K562 (cell line): ENCODE data around the gene POLR3K. TPM values are rescaled to one million over a fixed set of nuclear protein-coding genes. Genes with fewer than 3 reads are reported as not detected.
A peak's percentile ranks its signal among the peaks of the same experiment; 100 is the strongest.

Source experiments
- DEAF1 ChIP-seq: fragments of 450-650 bp; formaldehyde crosslinking; IDR thresholded peaks from 2 replicates; pipeline ENCODE4 v1.4.0; 2020; ENCODE audit warnings: mild to moderate bottlenecking, moderate library complexity
- EP400 ChIP-seq: fragments of 450-650 bp; IDR thresholded peaks from 2 replicates; pipeline ENCODE4 v1.6.1; 2017; ENCODE audit warnings: antibody characterized with exemption, mild to moderate bottlenecking, moderate library complexity
- GABPA ChIP-seq: fragments of 200-800 bp; sonication (Bioruptor generic); conservative IDR thresholded peaks from 2 replicates; pipeline ENCODE4 v1.6.1; 2016; ENCODE audit warnings: low read depth, missing genetic modification characterization, missing compliant biosample characterization
- HINFP ChIP-seq: fragments of 450-650 bp; conservative IDR thresholded peaks from 2 replicates; pipeline ENCODE4 v1.6.1; 2016; ENCODE audit warnings: missing genetic modification characterization, low read depth, mild to moderate bottlenecking, control low read depth, missing compliant biosample characterization
- HMGN3 ChIP-seq: IDR thresholded peaks from 2 replicates; pipeline ENCODE4 v1.6.1; 2011; ENCODE audit warnings: borderline replicate concordance, low read depth, mild to moderate bottlenecking, mixed read lengths, low read length; ENCODE audit not compliant: insufficient read length; ENCODE audit errors: extremely low read depth
- JUND ChIP-seq, 2 experiments: IDR thresholded peaks; 2 replicates in 1 of 2; 3 replicates in 1 of 2; pipeline ENCODE4 v1.6.1; 2011; ENCODE audit warnings: borderline replicate concordance in 2 of 2, low read depth in 2 of 2, low read length in 2 of 2, improper control_type of control experiment in 1 of 2, missing biosample characterization in 1 of 2, missing genetic modification characterization in 1 of 2, missing genetic modification reagents in 1 of 2
- NR2C2 ChIP-seq, 2 experiments: fragments of 200-800 bp in 1 of 2; sonication (Bioruptor generic) in 1 of 2; sonication (generic) in 1 of 2; formaldehyde crosslinking in 1 of 2; IDR thresholded peaks; 2 replicates each; pipeline versions ENCODE4 v1.6.1 to v1.8.0; 2016 to 2022; ENCODE audit warnings: mild to moderate bottlenecking in 1 of 2, missing compliant biosample characterization in 1 of 2, missing genetic modification characterization in 1 of 2, missing genetic modification reagents in 1 of 2
- NR2F6 ChIP-seq: fragments of 450-650 bp; formaldehyde crosslinking; IDR thresholded peaks from 2 replicates; pipeline ENCODE4 v1.4.0; 2020; ENCODE audit warnings: mild to moderate bottlenecking
- PHTF2 ChIP-seq: fragments of 250-450 bp; sonication (Bioruptor Pico); IDR thresholded peaks from 2 replicates; pipeline ENCODE4 v1.5.0; 2021; ENCODE audit warnings: mild to moderate bottlenecking
- POLR3G ChIP-seq: IDR thresholded peaks from 2 replicates; pipeline ENCODE4 v1.6.1; 2011; ENCODE audit not compliant: insufficient read length, insufficient replicate concordance; ENCODE audit errors: extremely low read depth
- PTBP1 ChIP-seq: fragments of 200-400 bp; formaldehyde crosslinking; IDR thresholded peaks from 2 replicates; pipeline ENCODE4 v1.6.1; 2017; ENCODE audit warnings: low read depth, low read length
- SP1 ChIP-seq: sonication (generic); formaldehyde crosslinking; IDR thresholded peaks from 2 replicates; pipeline ENCODE4 v1.8.1; 2022; ENCODE audit warnings: mild to moderate bottlenecking, missing genetic modification reagents
- TRIM24 ChIP-seq, 2 experiments: fragments of 450-650 bp; IDR thresholded peaks; 2 replicates each; pipeline ENCODE4 v1.6.1; 2016
- TSC22D4 ChIP-seq: fragments of 450-650 bp; IDR thresholded peaks from 2 replicates; pipeline ENCODE4 v1.6.1; 2016; ENCODE audit warnings: missing genetic modification characterization, missing biosample characterization, control low read depth
- ZNF232 ChIP-seq: sonication (generic); formaldehyde crosslinking; IDR thresholded peaks from 2 replicates; pipeline ENCODE4 v1.8.0; 2022; ENCODE audit warnings: mild to moderate bottlenecking, missing genetic modification reagents
- ZNF766 ChIP-seq: fragments of 200-800 bp; sonication (Bioruptor generic); conservative IDR thresholded peaks from 2 replicates; pipeline ENCODE4 v1.6.1; 2016; ENCODE audit warnings: missing genetic modification characterization, missing compliant biosample characterization
- polyA plus RNA-seq, 8 experiments: library from polyadenylated mRNA; depleted of rRNA in 4 of 8; stranded (reverse) in 5 of 8; unstranded in 3 of 8; fragments of >200 nt; fragmentation: Nextera tagmentation in 2 of 8; fragmentation: Illumina TruSeq in 1 of 8; extraction: Ambion mirVana in 2 of 8; extraction: Trizol in 1 of 8; gene quantifications; 2 replicates each; pipeline versions ENCODE4 v1.2.1 to v1.2.3, GENCODE V29; 2011 to 2014; ENCODE audit warnings: inconsistent platforms in 1 of 8, missing spikeins in 1 of 8
- total RNA-seq, 7 experiments: library from RNA; depleted of rRNA in 6 of 7; stranded (reverse); fragments of >200 nt in 6 of 7; fragmentation: Illumina TruSeq in 2 of 7; extraction: Trizol in 2 of 7; gene quantifications; 2 replicates each; pipeline versions ENCODE4 v1.2.1 to v1.2.3, GENCODE V29; 2011 to 2021; ENCODE audit warnings: low replicate concordance in 1 of 7
- TF ChIP-seq, protein P1 (sequence below): sonication (generic); formaldehyde crosslinking; IDR thresholded peaks from 2 replicates; pipeline ENCODE4 v1.9.0; 2022; ENCODE audit warnings: mild to moderate bottlenecking, missing genetic modification reagents

Gene POLR3K
- total and polyA plus RNA-seq, 9 of the 15 experiments (the other 6 are each of a cell fraction or from before 2014, with no cell fraction given), result 42.1 to 315 (median 86.7) TPM

DNA sequence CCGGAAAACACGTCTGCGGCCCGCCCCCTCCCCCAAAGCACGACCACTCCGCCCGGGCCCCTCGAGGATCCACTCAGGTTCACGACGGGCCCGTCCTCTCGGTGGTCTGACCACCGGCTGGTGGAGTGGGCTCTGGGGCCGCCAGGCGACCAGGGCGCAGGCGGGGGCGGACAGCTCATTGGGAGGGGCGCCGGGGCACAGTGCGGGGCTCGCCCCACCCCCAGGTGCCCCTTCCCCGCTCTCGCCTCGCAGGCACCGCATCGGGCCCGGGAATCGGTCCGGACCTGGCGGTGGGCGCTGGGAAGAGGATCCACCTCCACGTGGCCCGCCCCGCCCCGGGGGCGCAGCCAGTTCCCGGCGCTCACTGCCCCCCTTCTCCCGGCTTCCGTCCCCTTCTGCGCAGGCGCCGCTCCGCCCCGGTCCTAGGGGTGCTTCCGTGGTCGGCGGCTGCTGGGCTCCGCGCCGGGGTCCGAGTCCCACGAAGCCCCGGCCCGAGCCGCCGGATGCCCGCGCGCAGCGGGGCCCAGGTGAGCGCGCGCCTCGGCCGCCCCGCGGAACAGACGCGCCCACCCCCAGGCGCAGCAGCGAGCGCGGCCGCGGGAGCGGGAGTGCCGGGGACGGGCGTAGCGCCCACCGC, 24.5 kb upstream of the POLR3K start, which contains the start of gene MPG (continued):
- TF ChIP-seq HINFP (tag) (no peak), NR2F6 (CRISPR knock-in tag) (no peak), POLR3G (no peak), TRIM24 (IDR thresholded peaks at IDR 0.05) (no peak), SP1 (CRISPR knock-in tag) (0 out of 2 replicates have a peak, but pooled peaks have one; percentile 23), DEAF1 (CRISPR knock-in tag) (no peak), ZNF766 (no peak), ZNF232 (CRISPR knock-in tag) (no peak), GABPA (peak; percentile 66), NR2C2 (CRISPR knock-in tag; IDR thresholded peaks at IDR 0.05) (no peak), NR2C2 (tag; IDR thresholded peaks at IDR 0.05) (no peak; the same call in 1 of the 2 replicates), PTBP1 (no peak), JUND (IDR thresholded peaks at IDR 0.05; ENCODE audit: borderline replicate concordance, low read depth, low read length) (no peak), JUND (tag; IDR thresholded peaks at IDR 0.05; ENCODE audit: borderline replicate concordance, low read depth, low read length) (no peak), HMGN3 (peak; percentile 53), PHTF2 (CRISPR knock-in tag) (no peak), TSC22D4 (tag) (no peak), EP400 (peak; percentile 90)
- TF ChIP-seq, protein P1, sequence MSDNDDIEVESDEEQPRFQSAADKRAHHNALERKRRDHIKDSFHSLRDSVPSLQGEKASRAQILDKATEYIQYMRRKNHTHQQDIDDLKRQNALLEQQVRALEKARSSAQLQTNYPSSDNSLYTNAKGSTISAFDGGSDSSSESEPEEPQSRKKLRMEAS, result peak; percentile 88
